HG03378 (cell line): ENCODE results near the gene EIF3K.
A peak's percentile ranks its signal among the peaks of the same experiment; 100 is the strongest.
"Not testable (repeated sequence)": the region's sequence is repeated elsewhere in the genome, so short reads cannot be mapped to it uniquely, and the experiment has no call there.

Source experiments
- ATAC-seq: cut with Tn5 transposase; IDR thresholded peaks from one replicate; pipeline ENCODE4 v1.9.1; 2021; ENCODE audit warnings: mild to moderate bottlenecking, moderate library complexity; ENCODE audit not compliant: unreplicated experiment

Gene EIF3K

DNA sequence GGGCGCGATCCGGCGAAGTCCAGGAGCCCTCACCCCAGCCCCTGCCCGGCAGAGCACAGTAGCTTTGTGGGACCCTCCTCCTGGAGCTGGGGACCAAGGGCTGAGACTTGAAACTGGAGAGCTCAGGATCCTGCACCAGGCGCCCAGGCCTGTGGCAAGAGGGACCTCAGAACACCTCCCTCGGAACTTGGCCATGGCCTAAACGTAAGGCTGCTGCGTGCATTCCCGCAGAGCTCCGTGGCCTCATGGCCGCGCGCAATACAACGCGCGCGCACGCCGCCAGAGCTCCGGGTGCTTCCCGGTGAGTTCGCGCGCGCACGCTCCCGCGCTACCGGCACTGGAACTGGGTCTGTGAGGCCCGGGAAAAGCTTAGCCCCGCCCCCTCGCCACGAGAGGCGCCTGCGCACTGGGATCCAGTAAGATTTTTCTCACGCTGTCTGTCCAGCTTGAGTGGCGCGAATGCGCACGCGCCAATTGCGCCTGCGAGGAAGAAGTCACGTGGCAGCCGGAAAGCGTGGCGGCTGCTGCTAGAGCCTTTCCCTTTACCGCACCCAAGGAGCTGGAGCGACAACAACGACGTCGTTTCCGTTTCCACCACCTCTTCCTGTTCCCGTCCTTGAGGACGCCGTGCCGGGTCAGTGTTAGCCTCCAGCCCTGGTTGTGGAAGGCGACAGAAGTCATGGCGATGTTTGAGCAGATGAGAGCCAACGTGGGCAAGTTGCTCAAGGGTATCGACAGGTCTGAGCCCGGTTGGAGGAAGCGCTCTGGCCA, at the start of gene EIF3K:
Gene EIF3K, plus strand, starts transcription at position 599 of the 771 bp plus-strand sequence. Its CDS starts 81 bp downstream, at position 680.
- peak; percentile 47 for ATAC-seq

- ATAC-seq: no peak
Measured at GRCh38 chr19:38569368-38569983, 49.5 kb upstream of the EIF3K start.

- ATAC-seq: no peak
Measured at GRCh38 chr19:38571682-38572081, 47.3 kb upstream of the EIF3K start.

- no peak for ATAC-seq
Measured at GRCh38 chr19:38577826-38578225, 41.2 kb upstream of the EIF3K start.

GRCh38 chr19:38579304-38579703, 39.7 kb upstream of the EIF3K start:
- ATAC-seq: not testable (repeated sequence)

DNA sequence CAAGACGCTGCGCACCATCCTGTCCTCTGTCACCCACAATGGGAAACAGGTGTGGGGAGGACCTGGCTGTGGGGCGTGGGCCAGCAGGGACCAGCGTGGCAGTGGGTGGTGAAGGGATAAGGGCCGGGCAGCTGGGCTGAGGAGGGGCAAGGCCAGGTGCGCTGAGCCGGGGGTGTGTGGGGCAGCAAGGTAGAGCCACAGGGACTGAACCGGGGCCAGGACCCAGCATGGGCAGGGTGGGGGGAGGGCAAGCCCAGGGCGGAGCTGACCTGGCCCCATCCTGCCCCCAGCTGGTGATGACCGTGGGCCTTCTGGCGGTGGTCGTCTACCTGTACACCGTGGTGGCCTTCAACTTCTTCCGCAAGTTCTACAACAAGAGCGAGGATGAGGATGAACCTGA, 38.9 kb upstream of the EIF3K start:
- ATAC-seq: no peak

- ATAC-seq: no peak
Measured at GRCh38 chr19:38583219-38583984, 35.6 kb upstream of the EIF3K start.

DNA sequence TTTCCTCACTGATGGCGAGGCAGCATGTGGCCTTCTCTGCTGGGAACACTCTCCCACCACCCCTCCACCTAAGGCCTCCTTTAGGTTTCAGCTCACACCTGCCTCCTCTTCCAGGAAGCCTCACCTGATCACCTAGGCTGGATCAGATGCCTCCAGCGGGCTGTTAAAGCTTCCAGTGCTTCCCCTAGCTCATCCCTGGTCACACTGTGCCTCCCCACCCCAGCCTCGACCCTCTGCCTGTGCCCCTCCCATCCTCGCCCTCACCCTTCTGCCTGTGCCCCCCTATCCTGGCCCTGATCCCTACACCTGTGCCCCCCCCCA, 35.0 kb upstream of the EIF3K start:
- ATAC-seq: no peak

- ATAC-seq: no peak
Measured at GRCh38 chr19:38587562-38587961, 31.4 kb upstream of the EIF3K start.

DNA sequence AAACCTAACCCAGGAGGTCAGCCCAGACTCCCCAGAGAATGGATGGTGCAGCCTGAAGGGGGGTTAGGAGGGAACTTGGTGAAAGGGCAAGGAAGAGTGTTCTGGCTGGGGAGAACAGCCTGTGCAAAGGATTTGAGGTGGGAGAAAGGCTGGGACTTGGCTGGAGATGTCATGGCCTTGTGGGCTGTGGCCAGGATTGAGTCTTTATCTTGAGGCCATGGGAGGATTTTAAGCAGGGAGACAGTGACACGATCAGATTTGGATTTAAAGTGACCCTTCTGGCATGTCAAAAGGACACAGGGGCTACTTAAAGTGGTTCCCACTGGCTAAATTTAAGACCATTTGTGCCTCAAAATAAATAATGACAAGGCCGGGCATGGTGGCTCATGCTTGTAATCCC, 30.9 kb upstream of the EIF3K start:
- ATAC-seq: no peak

DNA sequence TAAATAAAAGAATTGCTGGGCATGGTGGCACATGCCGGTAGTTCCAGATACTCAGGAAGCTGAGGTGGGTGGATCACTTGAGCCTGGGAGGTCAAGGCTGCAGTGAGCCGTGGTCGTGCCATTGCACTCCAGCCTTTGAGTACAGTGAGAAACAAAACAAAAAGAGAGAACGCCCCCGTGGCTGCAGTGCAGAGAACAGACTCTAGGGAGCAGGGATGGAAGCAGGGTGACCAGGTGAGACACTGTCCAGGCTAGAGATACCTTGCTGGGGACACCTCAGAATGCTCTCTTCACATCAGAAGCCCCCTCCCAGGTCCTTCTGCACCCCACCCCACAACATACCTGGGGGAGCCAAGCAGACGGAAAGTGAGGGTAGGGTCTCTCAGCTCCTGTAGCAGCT, 26.0 kb upstream of the EIF3K start:
- ATAC-seq: no peak

DNA sequence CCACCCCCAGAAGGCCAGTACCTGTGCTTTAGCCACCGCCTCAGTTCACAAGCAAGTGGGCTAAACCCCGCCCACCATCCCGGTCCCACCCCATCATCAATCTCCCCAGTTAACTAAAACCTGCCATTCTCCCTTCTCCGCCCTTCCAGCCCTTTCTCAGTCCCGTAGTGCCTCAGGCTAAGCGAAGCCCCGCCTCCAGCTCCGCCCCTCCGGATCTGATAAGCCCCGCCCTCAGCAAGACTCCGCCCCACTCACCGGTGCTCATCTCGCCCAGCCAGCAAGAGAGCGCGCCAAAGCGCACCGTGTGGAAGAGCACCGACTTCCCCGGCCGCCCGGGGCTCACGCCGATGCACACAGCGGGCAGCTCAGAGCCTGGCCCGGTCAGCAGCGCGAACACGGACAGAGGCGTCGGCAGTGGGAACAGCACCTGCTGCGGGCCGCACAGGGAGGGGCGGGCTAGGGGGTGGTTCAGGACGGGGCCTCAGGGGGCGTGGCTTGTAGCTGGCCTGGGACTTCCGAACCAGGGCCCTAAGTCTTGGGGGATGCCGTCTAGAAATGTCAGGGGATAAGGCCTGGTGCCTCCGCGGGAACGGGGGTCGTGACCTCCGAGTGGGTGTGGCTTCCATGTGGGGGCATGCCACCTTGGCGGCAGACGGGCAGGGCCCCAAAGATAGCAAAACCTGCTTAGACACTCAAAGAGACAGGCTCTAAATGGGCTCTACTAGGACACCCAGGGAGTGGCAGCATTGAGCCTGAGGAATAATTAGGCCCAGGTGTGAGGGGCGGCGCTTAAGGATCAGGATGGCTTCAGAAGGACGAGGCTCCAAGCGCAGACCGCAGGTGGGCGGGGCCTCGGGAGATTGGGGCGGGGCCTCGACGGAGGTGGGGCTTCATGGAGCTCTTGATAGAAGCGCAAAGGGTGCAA, 22.7 kb upstream of the EIF3K start:
- no peak for ATAC-seq

DNA sequence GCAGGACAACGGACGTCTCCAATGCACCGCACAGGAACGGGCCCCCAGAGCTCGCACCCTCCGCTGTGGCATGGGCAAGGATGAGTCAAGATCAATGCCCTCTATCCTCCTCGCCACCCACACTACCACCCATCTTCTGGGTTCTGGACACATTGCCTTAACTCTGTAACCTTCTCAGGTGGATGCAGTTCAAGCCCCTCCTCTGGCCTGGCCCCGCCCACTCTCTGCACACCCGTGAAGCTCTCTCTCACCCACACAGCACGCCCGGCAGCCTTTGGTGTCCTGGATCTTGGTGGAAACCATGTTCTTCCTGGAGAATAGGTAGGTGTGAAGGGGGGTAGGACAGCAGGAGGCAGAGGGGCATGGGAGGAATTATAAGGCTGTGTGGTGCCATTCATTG, 21.9 kb upstream of the EIF3K start:
- no peak for ATAC-seq

DNA sequence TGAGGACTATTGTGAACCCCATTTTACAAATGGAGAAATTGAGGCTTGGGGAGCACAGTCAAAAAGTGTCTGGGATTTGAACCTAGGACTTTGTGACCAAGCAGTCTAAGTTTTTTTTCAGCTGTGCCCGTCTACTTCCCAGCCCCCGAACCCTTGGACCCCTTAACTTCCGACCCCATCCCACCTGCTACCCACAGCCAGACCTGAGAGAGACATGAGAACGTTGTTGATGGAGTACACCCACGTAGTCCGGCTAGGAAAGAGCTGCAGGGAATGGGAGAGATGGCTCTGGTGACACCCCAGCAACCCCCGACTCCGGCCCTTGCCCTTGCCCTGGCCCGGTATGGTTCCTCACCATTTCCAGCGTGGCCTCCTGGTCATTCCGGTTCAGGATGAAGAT, 19.3 kb upstream of the EIF3K start:
- ATAC-seq: no peak

- not testable (repeated sequence) for ATAC-seq
Measured at GRCh38 chr19:38602856-38603255, 16.1 kb upstream of the EIF3K start.

DNA sequence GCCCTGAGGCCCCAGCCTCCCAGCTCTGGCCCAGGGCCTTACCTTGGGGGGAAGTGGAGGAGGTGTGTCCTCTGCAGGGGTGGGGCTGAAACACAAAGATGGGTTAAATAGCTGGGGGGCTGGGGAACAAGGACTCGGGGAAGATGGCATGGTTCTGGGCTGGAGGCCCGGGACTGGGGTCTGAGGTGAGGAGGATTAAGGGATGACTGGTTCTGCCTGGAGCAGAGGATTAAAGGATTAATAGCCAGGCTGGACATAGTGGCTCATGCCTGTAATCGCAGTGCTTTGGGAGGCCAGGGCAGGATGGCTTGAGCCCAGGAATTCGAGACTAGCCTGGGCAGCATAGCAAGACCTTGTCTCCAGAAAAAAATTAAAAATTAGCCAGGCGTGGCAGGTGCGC, 12.9 kb upstream of the EIF3K start:
- ATAC-seq: no peak

DNA sequence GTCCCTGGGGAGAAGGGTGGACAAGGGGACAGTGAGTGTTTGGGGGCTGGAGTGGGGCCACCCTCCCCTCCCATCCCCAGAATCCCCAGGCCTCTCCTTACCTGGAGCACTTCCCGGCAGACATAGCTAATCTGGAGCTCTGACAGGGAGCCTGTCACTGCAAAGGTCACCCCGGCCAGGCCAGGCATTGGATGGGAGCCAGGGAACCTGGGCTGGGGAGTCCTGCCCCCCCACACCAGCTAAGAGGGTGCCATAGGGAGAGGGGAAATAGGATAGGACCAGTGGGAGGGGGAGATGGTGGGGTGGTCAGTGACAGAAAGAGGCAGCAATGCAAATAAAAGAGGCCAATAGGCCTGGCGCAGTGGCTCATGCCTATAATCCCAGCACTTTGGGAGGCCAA, 4.7 kb upstream of the EIF3K start:
- ATAC-seq: no peak

DNA sequence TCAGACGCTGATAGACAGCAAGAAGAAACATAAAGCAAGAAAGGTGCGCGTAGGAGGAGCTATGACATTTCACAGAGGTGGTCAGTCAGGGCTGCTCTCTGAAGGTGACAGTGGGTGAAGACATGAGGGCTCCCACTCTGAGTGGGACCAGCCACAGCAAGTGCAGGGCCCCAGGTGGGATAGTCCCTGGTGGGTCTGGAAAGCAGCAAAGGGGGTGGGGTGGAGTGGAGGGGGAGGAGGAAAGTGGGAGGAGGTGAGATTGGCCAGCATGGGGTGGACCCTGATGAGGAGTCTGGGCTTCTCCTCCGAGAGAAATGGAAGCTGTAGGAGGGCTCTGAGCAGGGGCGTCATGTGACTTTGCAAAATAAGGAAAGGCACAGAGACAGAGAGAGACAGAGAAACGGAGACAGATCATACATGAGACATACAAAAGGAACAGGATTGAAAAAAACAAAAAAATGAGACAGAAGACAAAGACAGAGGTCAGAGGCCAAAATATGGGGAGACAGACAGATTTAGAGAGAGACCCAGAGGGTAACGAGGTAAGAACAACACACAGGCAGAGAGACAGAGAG, 3.9 kb upstream of the EIF3K start:
- no peak for ATAC-seq

GRCh38 chr19:38616265-38616664, 2.7 kb upstream of the EIF3K start:
- no peak for ATAC-seq

GRCh38 chr19:38617283-38617763, 1.7 kb upstream of the EIF3K start:
- no peak for ATAC-seq
